ENCODE results near the gene RAB14.

The RAB14 gene

GRCh38 chr9:121201738-121202533 is at the start of gene RAB14:
Gene RAB14, minus strand, starts transcription at chr9:121201869. Its CDS starts 8,457 bp downstream, at chr9:121193412.
- peak; percentile 100 for DNase-seq (ENCODE audit: low spot score)

GRCh38 chr9:121249563-121249962 is 47.9 kb upstream of the RAB14 start:
- DNase-seq (ENCODE audit: low spot score): no peak

- DNase-seq (ENCODE audit: low spot score): peak; percentile 71
Measured at GRCh38 chr9:121246821-121247561, 45.3 kb upstream of the RAB14 start.

GRCh38 chr9:121242959-121243346 is 41.3 kb upstream of the RAB14 start:
- peak; percentile 24 for DNase-seq (ENCODE audit: low spot score)

- DNase-seq (ENCODE audit: low spot score): peak; percentile 55
Measured at GRCh38 chr9:121242219-121242958, 40.7 kb upstream of the RAB14 start.

GRCh38 chr9:121240472-121241135 is 38.9 kb upstream of the RAB14 start:
- DNase-seq (ENCODE audit: low spot score): peak; percentile 35

- no peak for DNase-seq (ENCODE audit: low spot score)
Measured at GRCh38 chr9:121239851-121240250, 38.2 kb upstream of the RAB14 start.

- no peak for DNase-seq (ENCODE audit: low spot score)
Measured at GRCh38 chr9:121239071-121239470, 37.4 kb upstream of the RAB14 start.

GRCh38 chr9:121237916-121238315 is 36.2 kb upstream of the RAB14 start:
- DNase-seq (ENCODE audit: low spot score): no peak

- no peak for DNase-seq (ENCODE audit: low spot score)
Measured at GRCh38 chr9:121235512-121235911, 33.8 kb upstream of the RAB14 start.

GRCh38 chr9:121234832-121235161 is 33.1 kb upstream of the RAB14 start:
- no peak for DNase-seq (ENCODE audit: low spot score)

- peak; percentile 37 for DNase-seq (ENCODE audit: low spot score)
Measured at GRCh38 chr9:121233906-121234831, 32.5 kb upstream of the RAB14 start.

- DNase-seq (ENCODE audit: low spot score): no peak
Measured at GRCh38 chr9:121232251-121232650, 30.6 kb upstream of the RAB14 start.

- DNase-seq (ENCODE audit: low spot score): no peak
Measured at GRCh38 chr9:121230256-121230655, 28.6 kb upstream of the RAB14 start.

- no peak for DNase-seq (ENCODE audit: low spot score)
Measured at GRCh38 chr9:121227862-121228261, 26.2 kb upstream of the RAB14 start.

- peak; percentile 62 for DNase-seq (ENCODE audit: low spot score)
Measured at GRCh38 chr9:121226175-121226574, 24.5 kb upstream of the RAB14 start.

- DNase-seq (ENCODE audit: low spot score): no peak
Measured at GRCh38 chr9:121225240-121225639, 23.6 kb upstream of the RAB14 start.

GRCh38 chr9:121222524-121223171 is 21.0 kb upstream of the RAB14 start:
- DNase-seq (ENCODE audit: low spot score): peak; percentile 55

GRCh38 chr9:121221664-121222055 is 20.0 kb upstream of the RAB14 start:
- DNase-seq (ENCODE audit: low spot score): no peak

- DNase-seq (ENCODE audit: low spot score): no peak
Measured at GRCh38 chr9:121220996-121221663, 19.5 kb upstream of the RAB14 start.

Measured in GM03348 (cell line).